ENCODE results near the gene ZNF559. TPM values are rescaled to one million over a fixed set of nuclear protein-coding genes. Genes with fewer than 3 reads are reported as not detected.
A peak's percentile ranks its signal among the peaks of the same experiment; 100 is the strongest.
"Not testable (repeated sequence)": the region's sequence is repeated elsewhere in the genome, so short reads cannot be mapped to it uniquely, and the experiment has no call there.

ZNF559 gene
- 10 to 100 TPM in 1 of 6 donors, 1 to 10 TPM in 5; 3.2 to 13.0 (median 5.7) TPM for total RNA-seq
- polyA plus RNA-seq: 10 to 100 TPM; 14.9 to 19.4 TPM

- WGBS, 2 donors: 1% methylated on average over 48 of the region's 48 CpGs
- peak; percentile 56 for FAIRE-seq
- no peaks in the 10 kb centered on the region for H3K4me1 ChIP-seq
- H3K4me3 ChIP-seq: peak within 1 kb of the TSS; percentile 57 to 83 (median 70)
- peak within 1 kb of the TSS; percentile 13 to 82 (median 72) for H3K27ac ChIP-seq
- H3K27me3 ChIP-seq: no peaks in the 10 kb centered on the region
- no peaks in the 10 kb centered on the region for H3K9me3 ChIP-seq
- intact Hi-C loops (cut with DNase I): no loop called here
- peak in 1 of 4 donors; percentile 15 for TF ChIP-seq CTCF (IDR thresholded peaks at IDR 0.05)
- peak; percentile 87 to 99 (median 93) for DNase-seq
- no peaks in the 10 kb centered on the region for H3K36me3 ChIP-seq
- peak; percentile 96 to 99 (median 98) for ATAC-seq
These were observed at the start of gene ZNF559 for GRCh38 chr19:9323919-9324583. Gene ZNF559, plus strand, starts transcription at chr19:9324179. Its CDS starts 14,371 bp downstream, at chr19:9338550.

- H3K36me3 ChIP-seq; H3K27ac ChIP-seq; ATAC-seq; H3K27me3 ChIP-seq; FAIRE-seq; intact Hi-C loops (cut with DNase I); H3K4me1 ChIP-seq; H3K9me3 ChIP-seq; H3K4me3 ChIP-seq; DNase-seq: not testable (repeated sequence)
- WGBS, 2 donors: 12% methylated on average over 24 to 38 of the region's 38 CpGs
These were observed 40.5 kb upstream of the ZNF559 start for GRCh38 chr19:9283485-9283884.

- no peak for TF ChIP-seq CTCF (IDR thresholded peaks at IDR 0.05)
- no peak for ATAC-seq
- intact Hi-C loops (cut with DNase I): no loop called here
- 91 to 96% methylated on average over 2 of the region's 2 CpGs for WGBS, 2 donors
- DNase-seq: no peak
- Histone ChIP-seq H3K9me3 (peaks cover 0 to 5% (median 0%) of the 10 kb centered on the region in 4 donors), H3K4me3 (no peak overlapping the region), H3K4me1 (no peaks in the 10 kb centered on the region), H3K36me3 (peaks cover 0 to 7% (median 0%) of the 10 kb centered on the region in 3 donors), H3K27me3 (no peaks in the 10 kb centered on the region), H3K27ac (no peak overlapping the region)
- no peak for FAIRE-seq
These were observed 34.6 kb upstream of the ZNF559 start for GRCh38 chr19:9289231-9289884.

GRCh38 chr19:9295411-9295849, 28.5 kb upstream of the ZNF559 start:
- no peak for TF ChIP-seq CTCF (IDR thresholded peaks at IDR 0.05)
- no peak for DNase-seq
- Histone ChIP-seq H3K27ac (no peak overlapping the region), H3K36me3 (peaks cover 8 to 40% (median 22%) of the 10 kb centered on the region in 3 donors), H3K4me3 (no peak overlapping the region), H3K9me3 (peaks cover 0 to 5% (median 0%) of the 10 kb centered on the region in 4 donors), H3K27me3 (no peaks in the 10 kb centered on the region), H3K4me1 (no peaks in the 10 kb centered on the region)
- WGBS, 2 donors: 94% methylated on average over 4 of the region's 4 CpGs
- ATAC-seq: no peak
- intact Hi-C loops (cut with DNase I): no loop called here
- FAIRE-seq: no peak

- Histone ChIP-seq H3K4me3 (no peak overlapping the region), H3K36me3 (peaks cover 8 to 45% (median 30%) of the 10 kb centered on the region in 3 donors), H3K9me3 (peaks cover 0 to 5% (median 0%) of the 10 kb centered on the region in 4 donors), H3K27me3 (no peaks in the 10 kb centered on the region), H3K27ac (no peak overlapping the region), H3K4me1 (no peaks in the 10 kb centered on the region)
- DNase-seq (no peak), FAIRE-seq (no peak), ATAC-seq (no peak)
- intact Hi-C loops (cut with DNase I): no loop called here
- WGBS, 2 donors: 89 to 93% methylated on average over 2 of the region's 2 CpGs
- TF ChIP-seq CTCF (IDR thresholded peaks at IDR 0.05): no peak
These were observed 27.6 kb upstream of the ZNF559 start for GRCh38 chr19:9296336-9296735.
